ENCODE results near the gene ADAMTSL3. TPM values are rescaled to one million over a fixed set of nuclear protein-coding genes. Genes with fewer than 3 reads are reported as not detected.

The ADAMTSL3 gene
- total RNA-seq, 1 donor = 0.72 TPM

GRCh38 chr15:83613714-83614113, 40.2 kb upstream of the ADAMTSL3 start:
- Histone ChIP-seq H3K4me2 (ENCODE audit: insufficient read depth, low read length) (no peak overlapping the region), H3K27me3 (ENCODE audit: insufficient read depth, low read length) (no peaks in the 10 kb centered on the region), H3K36me3 (ENCODE audit: insufficient read depth, low read length) (no peaks in the 10 kb centered on the region), H4K20me1 (ENCODE audit: insufficient read depth, low read length) (no peaks in the 10 kb centered on the region), H3K79me2 (ENCODE audit: insufficient read depth, low read length) (no peaks in the 10 kb centered on the region), H3K4me3 (ENCODE audit: insufficient read depth, low read length) (no peak overlapping the region), H3K4me1 (ENCODE audit: insufficient read depth, low read length) (no peaks in the 10 kb centered on the region), H3K27ac (ENCODE audit: low read depth, low read length) (no peak overlapping the region), H2AFZ (ENCODE audit: low read length) (no peak overlapping the region), H3K9me3 (ENCODE audit: low read depth, low read length) (no peaks in the 10 kb centered on the region)
- TF ChIP-seq CTCF (IDR thresholded peaks at IDR 0.05; ENCODE audit: extremely low read depth, low read depth, low read length) = no peak
- no peak for DNase-seq (ENCODE audit: insufficient read length, low spot score, missing footprints)

- Histone ChIP-seq H3K79me2 (ENCODE audit: insufficient read depth, low read length) (no peaks in the 10 kb centered on the region), H2AFZ (ENCODE audit: low read length) (no peak overlapping the region), H4K20me1 (ENCODE audit: insufficient read depth, low read length) (no peaks in the 10 kb centered on the region), H3K27me3 (ENCODE audit: insufficient read depth, low read length) (no peaks in the 10 kb centered on the region), H3K4me3 (ENCODE audit: insufficient read depth, low read length) (no peak overlapping the region), H3K9me3 (ENCODE audit: low read depth, low read length) (no peaks in the 10 kb centered on the region), H3K4me1 (ENCODE audit: insufficient read depth, low read length) (no peaks in the 10 kb centered on the region), H3K4me2 (ENCODE audit: insufficient read depth, low read length) (no peak overlapping the region), H3K36me3 (ENCODE audit: insufficient read depth, low read length) (no peaks in the 10 kb centered on the region), H3K27ac (ENCODE audit: low read depth, low read length) (no peak overlapping the region)
- DNase-seq (ENCODE audit: insufficient read length, low spot score, missing footprints) = no peak
- TF ChIP-seq CTCF (IDR thresholded peaks at IDR 0.05; ENCODE audit: extremely low read depth, low read depth, low read length) = no peak
Observed at GRCh38 chr15:83616840-83617239, 37.1 kb upstream of the ADAMTSL3 start.

- no peak for TF ChIP-seq CTCF (IDR thresholded peaks at IDR 0.05; ENCODE audit: extremely low read depth, low read depth, low read length)
- Histone ChIP-seq H3K27me3 (ENCODE audit: insufficient read depth, low read length) (no peaks in the 10 kb centered on the region), H3K27ac (ENCODE audit: low read depth, low read length) (no peak overlapping the region), H3K4me1 (ENCODE audit: insufficient read depth, low read length) (no peaks in the 10 kb centered on the region), H3K79me2 (ENCODE audit: insufficient read depth, low read length) (no peaks in the 10 kb centered on the region), H4K20me1 (ENCODE audit: insufficient read depth, low read length) (no peaks in the 10 kb centered on the region), H2AFZ (ENCODE audit: low read length) (no peak overlapping the region), H3K4me2 (ENCODE audit: insufficient read depth, low read length) (no peak overlapping the region), H3K4me3 (ENCODE audit: insufficient read depth, low read length) (no peak overlapping the region), H3K9me3 (ENCODE audit: low read depth, low read length) (no peaks in the 10 kb centered on the region), H3K36me3 (ENCODE audit: insufficient read depth, low read length) (no peaks in the 10 kb centered on the region)
- no peak for DNase-seq (ENCODE audit: insufficient read length, low spot score, missing footprints)
Observed at GRCh38 chr15:83626171-83626802, 27.6 kb upstream of the ADAMTSL3 start.

GRCh38 chr15:83631534-83631933, 22.4 kb upstream of the ADAMTSL3 start:
- TF ChIP-seq CTCF (IDR thresholded peaks at IDR 0.05; ENCODE audit: extremely low read depth, low read depth, low read length) = no peak

More at GRCh38 chr15:83631534-83631933, 22.4 kb upstream of the ADAMTSL3 start:
- H3K27me3 ChIP-seq (ENCODE audit: insufficient read depth, low read length) = no peaks in the 10 kb centered on the region
- no peak overlapping the region for H3K4me2 ChIP-seq (ENCODE audit: insufficient read depth, low read length)
- H3K79me2 ChIP-seq (ENCODE audit: insufficient read depth, low read length) = no peaks in the 10 kb centered on the region
- H3K27ac ChIP-seq (ENCODE audit: low read depth, low read length) = no peak overlapping the region
- H2AFZ ChIP-seq (ENCODE audit: low read length) = no peak overlapping the region
- no peaks in the 10 kb centered on the region for H3K36me3 ChIP-seq (ENCODE audit: insufficient read depth, low read length)
- no peaks in the 10 kb centered on the region for H3K9me3 ChIP-seq (ENCODE audit: low read depth, low read length)
- no peak for DNase-seq (ENCODE audit: insufficient read length, low spot score, missing footprints)
- no peak overlapping the region for H3K4me3 ChIP-seq (ENCODE audit: insufficient read depth, low read length)
- H4K20me1 ChIP-seq (ENCODE audit: insufficient read depth, low read length) = no peaks in the 10 kb centered on the region
- H3K4me1 ChIP-seq (ENCODE audit: insufficient read depth, low read length) = no peaks in the 10 kb centered on the region
